Osteocyte (in vitro differentiated cells): Measurements from ENCODE around the gene SNRK. TPM values are rescaled to one million over a fixed set of nuclear protein-coding genes. Genes with fewer than 3 reads are reported as not detected.

Experiments
- DNase-seq: peaks from one replicate; pipeline ENCODE4 v3.0.0; 2021; ENCODE audit warnings: mixed read lengths; ENCODE audit not compliant: unreplicated experiment; ENCODE audit errors: extremely low spot score
- H3K27ac Mint-ChIP-seq: one replicate; pipeline ENCODE4 v1.8.0; 2021; ENCODE audit warnings: mild to moderate bottlenecking, mixed read lengths; ENCODE audit not compliant: unreplicated experiment
- H3K27me3 Mint-ChIP-seq: one replicate; pipeline ENCODE4 v1.8.0; 2021; ENCODE audit warnings: mixed read lengths; ENCODE audit not compliant: unreplicated experiment
- H3K36me3 Mint-ChIP-seq: one replicate; pipeline ENCODE4 v1.8.0; 2021; ENCODE audit warnings: mixed read lengths; ENCODE audit not compliant: unreplicated experiment
- H3K4me1 Mint-ChIP-seq: one replicate; pipeline ENCODE4 v1.8.0; 2021; ENCODE audit warnings: mixed read lengths; ENCODE audit not compliant: unreplicated experiment
- H3K4me3 Mint-ChIP-seq: one replicate; pipeline ENCODE4 v1.8.0; 2021; ENCODE audit warnings: mild to moderate bottlenecking, moderate library complexity, mixed read lengths; ENCODE audit not compliant: unreplicated experiment
- H3K9me3 Mint-ChIP-seq: one replicate; pipeline ENCODE4 v1.8.0; 2021; ENCODE audit warnings: mixed read lengths; ENCODE audit not compliant: unreplicated experiment
- CTCF ChIP-seq: fragments of 200-600 bp; sonication (generic); IDR thresholded peaks from 2 replicates; pipeline ENCODE4 v1.5.0; 2021; ENCODE audit warnings: antibody characterized with exemption, mild to moderate bottlenecking, moderate library complexity
- total RNA-seq: library from RNA; stranded (reverse); gene quantifications from 2 replicates; pipeline ENCODE4 v1.2.1, GENCODE V29; 2021

Gene SNRK
- total RNA-seq, 1 donor from 2014 or later = 25.9 TPM

- DNase-seq = no peak
- Mint-ChIP-seq H3K27me3 (peaks cover 20% of the 10 kb centered on the region), H3K4me3 (no peak overlapping the region), H3K4me1 (no peaks in the 10 kb centered on the region), H3K36me3 (no peaks in the 10 kb centered on the region), H3K27ac (no peak overlapping the region), H3K9me3 (no peaks in the 10 kb centered on the region)
- no peak for TF ChIP-seq CTCF
Measured at GRCh38 chr3:43266995-43267394, 19.3 kb upstream of the SNRK start.

GRCh38 chr3:43268636-43269035, 17.7 kb upstream of the SNRK start:
- H3K4me1 Mint-ChIP-seq = no peaks in the 10 kb centered on the region
- no peak for DNase-seq
- TF ChIP-seq CTCF = no peak

DNA sequence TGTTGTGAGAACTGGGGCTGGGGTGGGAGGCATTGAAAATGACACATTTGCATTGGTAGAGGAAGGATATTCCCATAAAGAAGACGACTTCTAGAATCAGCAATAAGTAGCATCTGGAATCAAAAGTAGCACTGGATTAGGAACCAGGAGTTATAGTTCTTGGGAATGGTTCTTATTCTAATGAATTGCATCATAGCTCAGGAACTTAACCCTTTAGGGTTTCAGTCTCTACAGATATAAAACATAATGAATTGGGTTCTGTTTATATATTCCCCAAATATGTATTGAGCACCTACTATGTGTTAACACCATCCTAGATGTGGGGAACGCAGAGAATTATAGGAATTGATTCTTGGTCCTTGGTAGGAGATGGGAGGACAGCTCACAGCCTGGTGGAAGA, 16.3 kb upstream of the SNRK start:
- H3K4me3 Mint-ChIP-seq = no peak overlapping the region
- no peaks in the 10 kb centered on the region for H3K36me3 Mint-ChIP-seq
- DNase-seq = no peak
- H3K4me1 Mint-ChIP-seq = no peaks in the 10 kb centered on the region
- peaks cover 33% of the 10 kb centered on the region for H3K27me3 Mint-ChIP-seq
- no peak for TF ChIP-seq CTCF
- no peaks in the 10 kb centered on the region for H3K9me3 Mint-ChIP-seq
- no peak overlapping the region for H3K27ac Mint-ChIP-seq

More at GRCh38 chr3:43268636-43269035, 17.7 kb upstream of the SNRK start:
- H3K36me3 Mint-ChIP-seq = no peaks in the 10 kb centered on the region
- no peak overlapping the region for H3K4me3 Mint-ChIP-seq
- peaks cover 29% of the 10 kb centered on the region for H3K27me3 Mint-ChIP-seq
- H3K9me3 Mint-ChIP-seq = no peaks in the 10 kb centered on the region
- no peak overlapping the region for H3K27ac Mint-ChIP-seq

GRCh38 chr3:43273416-43273815, 12.9 kb upstream of the SNRK start:
- Mint-ChIP-seq H3K27ac (no peak overlapping the region), H3K27me3 (peaks cover 34% of the 10 kb centered on the region), H3K4me1 (no peaks in the 10 kb centered on the region), H3K36me3 (no peaks in the 10 kb centered on the region), H3K4me3 (no peak overlapping the region), H3K9me3 (no peaks in the 10 kb centered on the region)
- no peak for TF ChIP-seq CTCF
- no peak for DNase-seq

DNA sequence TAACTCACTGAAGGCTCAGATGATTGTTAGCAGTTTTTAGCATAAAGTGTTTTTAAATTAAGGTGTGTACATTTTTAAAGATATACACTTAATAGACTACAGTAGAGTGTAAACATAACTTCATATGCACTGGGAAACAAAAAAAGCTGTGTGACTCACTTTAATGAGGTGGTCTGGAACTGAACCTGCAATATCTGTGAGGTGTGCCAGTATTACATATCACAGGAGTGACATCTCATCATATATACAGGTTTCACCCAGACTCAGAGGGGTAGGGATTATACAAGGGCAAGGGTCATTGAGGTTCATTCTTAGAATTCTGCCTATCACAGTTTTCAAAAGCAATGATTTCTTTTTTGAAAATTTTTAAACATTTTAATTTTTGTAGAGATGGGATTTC, 7.3 kb upstream of the SNRK start:
- H3K27me3 Mint-ChIP-seq = peaks cover 63% of the 10 kb centered on the region

More for the DNA sequence above, 7.3 kb upstream of the SNRK start:
- Mint-ChIP-seq H3K4me3 (no peak overlapping the region), H3K4me1 (no peaks in the 10 kb centered on the region), H3K27ac (no peak overlapping the region), H3K9me3 (no peaks in the 10 kb centered on the region), H3K36me3 (no peaks in the 10 kb centered on the region)
- no peak for DNase-seq
- TF ChIP-seq CTCF = no peak
